ENCODE data around the gene HOXB2. TPM values are rescaled to one million over a fixed set of nuclear protein-coding genes. Genes with fewer than 3 reads are reported as not detected.

Gene HOXB2
- total and polyA plus RNA-seq, 2 of the 8 experiments (the other 6 are each of a cell fraction or from before 2014, with no cell fraction given) = not detected

GRCh38 chr17:48551596-48552465 is 6.9 kb upstream of the HOXB2 start:
- Histone ChIP-seq H3K9ac (replicated peaks in 1 of 4; ENCODE audit: extremely low read depth in 1 of 4, low read depth in 3 of 4, low read length in 3 of 4) (no peak overlapping the region), H4K20me1 (replicated peaks in 1 of 2; ENCODE audit: control insufficient read depth in 1 of 2, insufficient read depth in 2 of 2, low read length in 2 of 2) (peaks cover 19 to 23% of the 10 kb centered on the region in 2 experiments)
- CTCF ChIA-PET (ENCODE audit: partially characterized antibody) = interaction anchor here (0.7 to 6.6 kb wide), 15 partner anchors 9 to 533 kb away, joined by 3 to 53 read pairs (median 3); partner anchors contain the start of genes HOXB3 and HOXB5

More at GRCh38 chr17:48551596-48552465, 6.9 kb upstream of the HOXB2 start:
- Histone ChIP-seq H3K9me3 (ENCODE audit: insufficient read depth in 2 of 2, low read depth in 1 of 2, low read length in 1 of 2) (no peaks in the 10 kb centered on the region), H2BK120ac (replicated peaks; ENCODE audit: low read depth, low read length) (no peak overlapping the region), H3K56ac (replicated peaks; ENCODE audit: insufficient read length, low read depth, low read length) (no peak overlapping the region), H3K23ac (ENCODE audit: insufficient read length) (no peak overlapping the region), H4K5ac (ENCODE audit: insufficient read length, low read depth, low read length) (no peak overlapping the region), H2AFZ (ENCODE audit: low read length) (no peak overlapping the region), H3K27me3 (replicated peaks in 1 of 4; ENCODE audit: control insufficient read depth in 3 of 4, extremely low read depth in 1 of 4, insufficient read depth in 3 of 4, low read length in 3 of 4) (peaks cover 94 to 100% (median 98%) of the 10 kb centered on the region in 4 experiments), H4K91ac (replicated peaks; ENCODE audit: insufficient read length, low read length) (no peak overlapping the region), H3K27ac (ENCODE audit: low read depth, low read length) (no peak overlapping the region), H2BK20ac (ENCODE audit: low read length) (no peak overlapping the region), H3K14ac (ENCODE audit: insufficient read length) (no peak overlapping the region), H3K23me2 (ENCODE audit: low read depth, low read length) (no peaks in the 10 kb centered on the region; the same call in 1 of the 2 replicates), H3K79me1 (ENCODE audit: low read depth, low read length) (no peaks in the 10 kb centered on the region), H2AK5ac (ENCODE audit: low read depth, low read length) (0 out of 2 replicates have a peak overlapping the region, but pooled peaks have one; percentile 61), H3K18ac (ENCODE audit: extremely low read depth, low read length) (no peak overlapping the region), H2BK12ac (ENCODE audit: low read depth, low read length) (peak overlapping the region; percentile 94; the same call in 1 of the 2 replicates), H4K8ac (ENCODE audit: extremely low read depth, insufficient read depth, low read length) (no peak overlapping the region), H3K79me2 (ENCODE audit: control insufficient read depth in 1 of 2, insufficient read depth in 2 of 2, low read length in 2 of 2) (no peaks in the 10 kb centered on the region), H3K4me1 (replicated peaks in 1 of 4; ENCODE audit: control insufficient read depth in 3 of 4, insufficient read depth in 4 of 4, low read length in 3 of 4) (peaks cover 7 to 25% (median 10%) of the 10 kb centered on the region in 4 experiments), H2BK5ac (ENCODE audit: low read depth, low read length) (peak overlapping the region; percentile 35; the same call in 1 of the 2 replicates), H3K36me3 (ENCODE audit: control insufficient read depth in 2 of 4, insufficient read depth in 4 of 4, low read length in 3 of 4) (peaks cover 0 to 3% (median 0%) of the 10 kb centered on the region in 4 experiments; a peak in 1 of 8 replicates), H2BK15ac (ENCODE audit: low read length) (peak overlapping the region; percentile 46; the same call in 1 of the 2 replicates), H3K4me3 (ENCODE audit: extremely low read depth in 1 of 4, insufficient read depth in 2 of 4, low read depth in 3 of 4, low read length in 4 of 4) (peak overlapping the region in 1 of 4 experiments; percentile 20; a peak in 1 of 8 replicates), H3K4ac (replicated peaks; ENCODE audit: insufficient read length, low read depth, low read length) (no peak overlapping the region), H3K4me2 (ENCODE audit: insufficient read depth in 1 of 2, low read depth in 2 of 2, low read length in 2 of 2) (peak overlapping the region in 1 of 2 experiments; percentile 38; a peak in 3 of 4 replicates)
- DNase-seq (ENCODE audit: low read depth in 1 of 2, low spot score in 2 of 2) (no peak), FAIRE-seq (no peak)
- peak; percentile 97 for TF ChIP-seq SUZ12 (IDR thresholded peaks at IDR 0.05; ENCODE audit: low read length)
- TF ChIP-seq ASH2L (IDR thresholded peaks at IDR 0.05; ENCODE audit: low read length) = no peak
- TF ChIP-seq EZH2 (IDR thresholded peaks at IDR 0.05; ENCODE audit: low read depth, low read length, severe bottlenecking) = peak; percentile 95
- no peak for TF ChIP-seq GABPA (IDR thresholded peaks at IDR 0.05; ENCODE audit: borderline replicate concordance, insufficient read depth, low read length)
- POLR2A ChIA-PET (ENCODE audit: partially characterized antibody) = no interaction called here
- 11% methylated on average over 47 of the region's 47 CpGs; no CpG with 5 or more reads in 1 of the 2 experiments for WGBS, 2 experiments (ENCODE audit: extremely low coverage in 1 of 2, insufficient coverage in 1 of 2, insufficient read length in 1 of 2, insufficient replicate concordance in 2 of 2, low coverage in 1 of 2, low lambda C conversion rate in 2 of 2, missing lambda C conversion rate in 1 of 2)
